SU-DHL-6 (cell line): ENCODE results near the gene SPSB3.

Experiments
- CTCF ChIP-seq: fragments of 200-600 bp; sonication (generic); IDR thresholded peaks from one replicate; pipeline ENCODE4 v1.5.1; 2017; ENCODE audit warnings: antibody characterized with exemption, mild to moderate bottlenecking, low read length, moderate library complexity; ENCODE audit not compliant: insufficient read depth, poor library complexity, severe bottlenecking
- EZH2phosphoT487 ChIP-seq: fragments of 200-600 bp; sonication (generic), shearing (Covaris generic); conservative IDR thresholded peaks from 2 replicates; pipeline ENCODE4 v1.6.1; 2018; ENCODE audit warnings: mild to moderate bottlenecking, antibody characterized with exemption, low read length, moderate library complexity, mixed read lengths

GRCh38 chr16:1775846-1776671, 6.3 kb downstream of the SPSB3 start:
- TF ChIP-seq CTCF (no peak), EZH2phosphoT487 (no peak)
